Esophagus muscularis mucosa (tissue), 4 donors: Measurements from ENCODE around the gene VWA3A. TPM values are rescaled to one million over a fixed set of nuclear protein-coding genes. Genes with fewer than 3 reads are reported as not detected.
"Not testable (repeated sequence)": the region's sequence is repeated elsewhere in the genome, so short reads cannot be mapped to it uniquely, and the experiment has no call there.

ENCODE experiments used
- DNase-seq: peaks from one replicate; pipeline ENCODE4 v3.0.0-alpha.2; 2017; ENCODE audit errors: extremely low spot score
- H3K27ac ChIP-seq, 4 donors: fragments of 200-600 bp; sonication (generic); replicated peaks in 1 of 4; 1 replicate in 3 of 4; 2 replicates in 1 of 4; pipeline ENCODE4 v1.5.1; 2016 to 2019; ENCODE audit warnings: mild to moderate bottlenecking in 1 of 4
- H3K27me3 ChIP-seq, 4 donors: fragments of 200-600 bp; sonication (generic); one replicate each; pipeline versions ENCODE4 v1.5.1 to v1.6.0; 2016 to 2019
- H3K36me3 ChIP-seq, 4 donors: fragments of 200-600 bp; sonication (generic); one replicate each; pipeline ENCODE4 v1.5.1; 2016 to 2019
- H3K4me1 ChIP-seq, 4 donors: fragments of 200-600 bp; sonication (generic); one replicate each; pipeline ENCODE4 v1.5.1; 2016 to 2019
- H3K4me3 ChIP-seq, 4 donors: fragments of 200-600 bp; sonication (generic); 1 replicate in 2 of 4; 2 replicates in 2 of 4; pipeline ENCODE4 v1.5.1; 2016 to 2019; ENCODE audit warnings: mild to moderate bottlenecking in 4 of 4, moderate library complexity in 1 of 4
- H3K9me3 ChIP-seq, 4 donors: fragments of 200-600 bp; sonication (generic); 1 replicate in 3 of 4; 2 replicates in 1 of 4; pipeline ENCODE4 v1.5.1; 2016 to 2019
- EP300 ChIP-seq: sonication (generic); formaldehyde crosslinking; IDR thresholded peaks from one replicate; pipeline ENCODE4 v1.6.1; 2017; ENCODE audit warnings: antibody characterized with exemption
- POLR2A ChIP-seq: fragments of 450-650 bp; IDR thresholded peaks from one replicate; pipeline ENCODE4 v1.6.1; 2017; ENCODE audit warnings: antibody characterized with exemption, moderate library complexity, mild to moderate bottlenecking, low read depth
- POLR2AphosphoS5 ChIP-seq, 2 donors: sonication (generic); formaldehyde crosslinking; IDR thresholded peaks; one replicate each; pipeline ENCODE4 v1.6.1; 2017; ENCODE audit warnings: antibody characterized with exemption in 2 of 2
- WGBS: methylation state at CpG from one replicate; pipeline ENCODE4 v1.1.5; 2018; 5-methylcytosine and 5-hydroxymethylcytosine counted together
- intact Hi-C: fragments of 100-400 bp; cut with DNase I; formaldehyde crosslinking; loops from one replicate; pipeline ENCODE4 v1.15.1; 2023
- total RNA-seq, 4 donors: library from RNA; depleted of rRNA; stranded (reverse); fragments of >200 nt; gene quantifications; one replicate each; pipeline versions ENCODE4 v1.1.0 to v1.2.1, GENCODE V29; 2016
- TF ChIP-seq, protein P1 (sequence below), 3 experiments: fragments of 200-600 bp in 2 of 3; fragments of 450-650 bp in 1 of 3; sonication (generic) in 2 of 3; IDR thresholded peaks; one replicate each; pipeline ENCODE4 v1.5.1; 2017 to 2019; ENCODE audit warnings: antibody characterized with exemption in 3 of 3, mild to moderate bottlenecking in 2 of 3, moderate library complexity in 1 of 3

VWA3A gene, protein sequence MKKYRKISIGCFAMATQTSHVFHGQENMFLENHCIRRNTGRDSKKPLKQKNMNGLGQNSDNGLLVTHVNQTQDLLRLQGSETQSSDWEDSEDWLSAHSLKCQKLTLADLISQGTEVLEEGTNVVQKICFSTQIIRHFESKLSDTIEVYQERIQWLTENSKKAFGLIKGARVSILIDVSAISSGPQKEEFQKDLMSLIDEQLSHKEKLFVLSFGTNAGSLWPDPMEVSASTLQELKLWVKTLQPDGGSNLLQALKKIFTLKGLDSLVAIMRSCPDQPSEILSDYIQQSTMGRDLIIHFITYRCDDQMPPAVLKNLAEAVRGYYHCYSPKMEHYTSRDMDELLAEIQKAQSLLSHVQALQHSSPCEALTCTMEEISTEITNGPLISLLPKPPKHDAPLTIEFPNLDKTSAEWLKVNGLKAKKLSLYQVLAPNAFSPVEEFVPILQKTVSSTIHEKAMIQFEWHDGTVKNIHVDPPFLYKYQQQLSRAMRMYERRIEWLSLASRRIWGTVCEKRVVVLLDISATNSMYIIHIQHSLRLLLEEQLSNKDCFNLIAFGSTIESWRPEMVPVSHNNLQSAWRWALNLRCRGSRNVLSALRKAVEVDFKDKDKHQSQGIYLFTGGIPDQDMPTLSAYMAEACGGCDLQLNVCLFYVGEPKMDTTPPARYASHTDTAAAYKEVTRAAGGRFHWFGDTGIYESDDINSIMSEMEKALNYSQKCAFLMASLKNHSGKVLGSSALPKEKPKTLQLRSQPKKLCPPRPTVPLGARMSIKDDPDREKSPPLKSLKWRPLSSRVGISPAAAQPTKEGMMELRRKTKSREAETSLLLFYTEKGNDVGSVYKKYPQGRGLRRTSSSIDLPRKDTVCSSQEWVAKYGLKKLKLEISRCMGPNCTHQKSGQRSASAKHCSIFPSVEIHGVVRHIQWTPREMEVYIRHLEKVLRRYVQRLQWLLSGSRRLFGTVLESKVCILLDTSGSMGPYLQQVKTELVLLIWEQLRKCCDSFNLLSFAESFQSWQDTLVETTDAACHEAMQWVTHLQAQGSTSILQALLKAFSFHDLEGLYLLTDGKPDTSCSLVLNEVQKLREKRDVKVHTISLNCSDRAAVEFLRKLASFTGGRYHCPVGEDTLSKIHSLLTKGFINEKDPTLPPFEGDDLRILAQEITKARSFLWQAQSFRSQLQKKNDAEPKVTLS
- total RNA-seq, result under 1 TPM in 3 of 4 donors, not detected in 1; 0.06 to 0.42 (median 0.17) TPM

DNA sequence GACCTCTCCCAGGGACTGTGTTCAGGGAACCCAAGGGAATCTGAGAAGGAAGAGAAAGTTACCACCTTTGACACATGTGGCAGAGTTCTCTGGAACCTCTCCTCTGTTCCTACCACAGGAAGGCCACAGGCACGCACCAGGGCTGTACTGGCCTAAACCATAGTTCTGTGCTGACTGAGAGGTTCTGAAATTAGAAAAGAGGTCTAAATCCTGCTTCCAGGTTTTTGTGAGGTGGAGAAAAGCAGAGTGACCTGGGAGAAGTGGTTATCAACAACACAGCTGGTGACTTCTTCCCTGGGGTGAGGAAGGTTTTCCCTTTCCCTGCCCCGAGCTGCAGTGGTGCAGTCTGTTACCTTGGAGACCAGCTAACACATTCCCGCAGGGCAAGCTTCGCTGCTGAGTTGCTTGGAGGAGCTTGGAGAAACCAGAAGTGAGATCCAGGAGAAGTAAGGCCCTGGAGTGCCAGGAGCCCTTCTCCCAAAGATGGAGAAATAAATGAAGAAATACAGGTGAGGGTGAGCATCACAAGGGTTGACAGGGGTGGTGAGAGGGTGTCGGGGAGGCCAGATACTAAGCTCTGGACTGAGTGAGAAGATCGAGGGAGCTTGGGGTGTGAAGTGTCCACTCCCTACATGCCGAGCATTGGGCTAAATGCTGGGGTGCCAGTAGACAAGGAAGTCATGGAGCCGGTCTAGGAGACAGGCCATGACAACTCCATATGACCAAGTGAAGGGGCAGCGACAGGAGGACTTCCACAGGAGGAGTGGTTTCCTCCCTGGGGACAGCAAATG, at the start of gene VWA3A:
TSS of gene VWA3A (plus strand) at position 399 of the 791 bp plus-strand sequence. CDS start at position 496, 97 bp downstream.
- 50% methylated on average over 9 of the region's 9 CpGs for WGBS
- no peak for TF ChIP-seq POLR2A
- TF ChIP-seq EP300, result no peak
- no peak for TF ChIP-seq POLR2AphosphoS5 (IDR thresholded peaks at IDR 0.05)
- TF ChIP-seq, protein P1, sequence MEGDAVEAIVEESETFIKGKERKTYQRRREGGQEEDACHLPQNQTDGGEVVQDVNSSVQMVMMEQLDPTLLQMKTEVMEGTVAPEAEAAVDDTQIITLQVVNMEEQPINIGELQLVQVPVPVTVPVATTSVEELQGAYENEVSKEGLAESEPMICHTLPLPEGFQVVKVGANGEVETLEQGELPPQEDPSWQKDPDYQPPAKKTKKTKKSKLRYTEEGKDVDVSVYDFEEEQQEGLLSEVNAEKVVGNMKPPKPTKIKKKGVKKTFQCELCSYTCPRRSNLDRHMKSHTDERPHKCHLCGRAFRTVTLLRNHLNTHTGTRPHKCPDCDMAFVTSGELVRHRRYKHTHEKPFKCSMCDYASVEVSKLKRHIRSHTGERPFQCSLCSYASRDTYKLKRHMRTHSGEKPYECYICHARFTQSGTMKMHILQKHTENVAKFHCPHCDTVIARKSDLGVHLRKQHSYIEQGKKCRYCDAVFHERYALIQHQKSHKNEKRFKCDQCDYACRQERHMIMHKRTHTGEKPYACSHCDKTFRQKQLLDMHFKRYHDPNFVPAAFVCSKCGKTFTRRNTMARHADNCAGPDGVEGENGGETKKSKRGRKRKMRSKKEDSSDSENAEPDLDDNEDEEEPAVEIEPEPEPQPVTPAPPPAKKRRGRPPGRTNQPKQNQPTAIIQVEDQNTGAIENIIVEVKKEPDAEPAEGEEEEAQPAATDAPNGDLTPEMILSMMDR (IDR thresholded peaks at IDR 0.05), result no peak
- H3K4me3 ChIP-seq, result no peak within 1 kb of the TSS
- peak; percentile 88 for DNase-seq
- peaks cover 0 to 6% (median 0%) of the 10 kb centered on the region in 4 donors for H3K27me3 ChIP-seq
- no peaks in the 10 kb centered on the region for H3K36me3 ChIP-seq
- intact Hi-C loops, result no loop called here
- no peak within 1 kb of the TSS for H3K27ac ChIP-seq
- no peaks in the 10 kb centered on the region for H3K9me3 ChIP-seq
- peaks cover 4 to 11% (median 9%) of the 10 kb centered on the region in 4 donors for H3K4me1 ChIP-seq

DNA sequence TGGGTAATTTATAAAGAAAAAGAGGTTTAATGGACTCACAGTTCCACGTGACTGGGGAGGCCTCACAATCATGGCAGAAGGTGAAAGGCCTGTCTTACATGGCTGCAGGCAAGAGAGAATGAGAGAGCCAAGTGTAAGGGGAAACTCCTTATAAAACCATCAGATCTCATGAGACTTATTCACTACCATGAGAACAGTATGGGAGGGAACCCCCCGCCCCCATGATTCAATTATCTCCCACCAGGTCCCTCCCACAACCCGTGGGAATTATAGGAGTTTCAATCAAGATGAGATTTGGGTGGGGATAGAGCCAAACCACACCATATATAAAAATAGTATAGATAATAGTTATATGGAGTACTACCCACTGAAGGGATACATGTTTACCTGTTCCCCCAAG, 48.5 kb upstream of the VWA3A start:
- H3K4me3 ChIP-seq, H3K36me3 ChIP-seq, H3K27me3 ChIP-seq, H3K9me3 ChIP-seq, DNase-seq, intact Hi-C loops, H3K27ac ChIP-seq, H3K4me1 ChIP-seq: not testable (repeated sequence)
- WGBS, result 90% methylated on average over 3 of the region's 3 CpGs

DNA sequence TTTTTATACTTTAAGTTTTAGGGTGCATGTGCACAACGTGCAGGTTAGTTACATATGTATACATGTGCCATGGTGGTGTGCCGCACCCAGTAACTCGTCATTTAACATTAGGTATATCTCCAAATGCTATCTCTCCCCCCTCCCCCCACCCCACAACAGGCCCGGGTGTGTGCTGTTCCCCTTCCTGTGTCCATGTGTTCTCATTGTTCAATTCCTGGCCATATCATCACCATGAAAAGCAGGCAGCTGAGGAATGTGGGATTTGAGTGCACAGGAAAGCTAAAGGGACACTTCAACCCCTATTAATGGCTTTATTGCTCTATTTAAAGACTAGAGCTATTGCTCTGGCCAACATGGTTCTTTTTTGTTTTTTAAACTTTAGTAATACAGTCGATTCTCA, 46.5 kb upstream of the VWA3A start:
- H3K27me3 ChIP-seq, H3K9me3 ChIP-seq, DNase-seq, H3K4me3 ChIP-seq, H3K4me1 ChIP-seq, intact Hi-C loops, H3K36me3 ChIP-seq, H3K27ac ChIP-seq: not testable (repeated sequence)
- 70% methylated on average over 5 of the region's 5 CpGs for WGBS

DNA sequence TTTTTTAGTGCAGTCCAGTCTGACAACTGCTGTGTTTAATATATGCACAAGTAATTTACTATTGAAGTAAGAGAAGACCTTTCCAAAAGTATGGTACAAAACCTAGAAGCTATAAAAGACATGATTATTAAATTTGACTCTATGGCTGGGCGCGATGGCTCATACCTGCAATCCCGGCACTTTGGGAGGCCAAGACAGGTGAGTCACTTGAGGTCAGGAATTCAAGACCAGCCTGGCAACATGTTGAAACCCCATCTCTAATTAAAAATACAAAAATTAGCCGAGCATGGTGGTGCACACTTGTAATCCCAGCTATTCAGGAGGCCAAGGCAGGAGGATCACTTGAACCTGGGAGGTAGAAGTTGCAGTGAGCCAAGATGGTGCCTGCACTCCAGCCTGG, 41.4 kb upstream of the VWA3A start:
- Histone ChIP-seq H3K27ac (no peak overlapping the region), H3K4me1 (no peaks in the 10 kb centered on the region), H3K9me3 (no peaks in the 10 kb centered on the region), H3K4me3 (no peak overlapping the region), H3K27me3 (no peaks in the 10 kb centered on the region), H3K36me3 (no peaks in the 10 kb centered on the region)
- TF ChIP-seq POLR2AphosphoS5 (IDR thresholded peaks at IDR 0.05) (no peak), POLR2A (no peak), EP300 (no peak)
- TF ChIP-seq, protein P1 (IDR thresholded peaks at IDR 0.05), result no peak
- intact Hi-C loops, result no loop called here
- DNase-seq, result no peak
- WGBS, result 92% methylated on average over 4 of the region's 4 CpGs

DNA sequence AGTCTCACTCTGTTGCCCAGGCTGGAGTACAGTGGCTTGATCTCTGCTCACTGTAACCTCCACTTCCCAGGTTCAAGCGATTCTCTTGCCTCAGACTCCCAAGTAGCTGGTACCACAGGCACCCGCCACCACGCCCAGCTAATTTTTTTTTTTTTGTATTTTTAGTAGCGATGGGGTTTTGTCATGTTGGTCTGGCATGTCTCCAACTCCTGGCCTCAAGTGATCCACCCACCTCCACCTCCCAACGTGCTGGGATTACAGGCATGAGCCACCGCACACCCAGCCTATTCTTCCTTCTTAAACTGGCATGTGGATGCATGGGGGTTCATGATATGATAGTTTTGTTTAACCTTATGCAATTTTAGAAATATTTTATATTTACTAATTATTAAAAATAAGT, 39.4 kb upstream of the VWA3A start:
- intact Hi-C loops, result no loop called here
- Histone ChIP-seq H3K36me3 (no peaks in the 10 kb centered on the region), H3K27me3 (no peaks in the 10 kb centered on the region), H3K4me1 (no peaks in the 10 kb centered on the region), H3K4me3 (no peak overlapping the region), H3K9me3 (no peaks in the 10 kb centered on the region), H3K27ac (no peak overlapping the region)
- no peak for DNase-seq
- TF ChIP-seq, protein P1 (IDR thresholded peaks at IDR 0.05), result no peak
- no peak for TF ChIP-seq POLR2A
- no peak for TF ChIP-seq EP300
- TF ChIP-seq POLR2AphosphoS5 (IDR thresholded peaks at IDR 0.05), result no peak
- 86% methylated on average over 6 of the region's 6 CpGs for WGBS
